ENCODE results near the gene TSC22D1.

Gene TSC22D1

DNA sequence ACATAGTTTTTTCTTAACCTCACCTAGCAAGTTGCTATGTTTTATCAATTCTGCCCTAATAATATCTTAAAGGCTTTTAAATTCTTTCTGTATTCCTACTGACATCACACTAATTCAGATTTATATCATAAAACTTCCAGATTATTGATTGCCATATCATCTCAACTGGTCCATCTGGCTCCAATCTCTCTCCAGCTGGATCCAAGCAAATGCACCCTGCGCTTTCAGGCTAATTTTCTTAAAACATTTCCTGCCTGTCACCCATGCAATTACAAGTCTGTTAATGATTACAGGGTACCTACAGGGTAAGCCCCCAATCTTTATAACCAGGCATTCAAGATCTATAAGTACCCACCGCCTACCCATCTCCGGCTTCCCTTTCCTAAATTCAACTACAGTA is 107.3 kb downstream of the TSC22D1 start:
- H2BK5ac ChIP-seq (ENCODE audit: low read length), result no peak overlapping the region
- H3K9ac ChIP-seq (ENCODE audit: low read length), result no peak overlapping the region
- no peak overlapping the region for H3K4me3 ChIP-seq (ENCODE audit: low read length)
- H3K36me3 ChIP-seq (ENCODE audit: control insufficient read depth, insufficient read depth, low read length), result no peaks in the 10 kb centered on the region
- no peak overlapping the region for H3K56ac ChIP-seq (ENCODE audit: low read length)
- H3K4me1 ChIP-seq (ENCODE audit: control insufficient read depth, low read depth, low read length), result no peaks in the 10 kb centered on the region
- H3K27me3 ChIP-seq (ENCODE audit: insufficient read depth, low read length, poor library complexity), result no peaks in the 10 kb centered on the region
- H3K79me2 ChIP-seq (ENCODE audit: control insufficient read depth, insufficient read depth, low read length), result no peaks in the 10 kb centered on the region
- no peak overlapping the region for H3K18ac ChIP-seq (ENCODE audit: low read length)
- H4K5ac ChIP-seq (ENCODE audit: low read length), result no peak overlapping the region
- no peak overlapping the region for H4K8ac ChIP-seq (ENCODE audit: low read depth, low read length)
- no peak overlapping the region for H3K4me2 ChIP-seq (ENCODE audit: low read length)
- no peak for DNase-seq
- H3K79me1 ChIP-seq (ENCODE audit: low read length), result no peaks in the 10 kb centered on the region
- no peak overlapping the region for H2BK120ac ChIP-seq (ENCODE audit: low read depth, low read length)
- H2AK5ac ChIP-seq (ENCODE audit: low read length), result no peak overlapping the region
- no peak overlapping the region for H2BK15ac ChIP-seq (replicated peaks; ENCODE audit: low read depth)
- WGBS (ENCODE audit: extremely low coverage, insufficient coverage, low lambda C conversion rate), result no CpG with 5 or more reads among the region's 3 CpGs
- H3K27ac ChIP-seq (ENCODE audit: low read depth, low read length), result no peak overlapping the region
- no peak overlapping the region for H3K23ac ChIP-seq (ENCODE audit: low read length)
- H3K4ac ChIP-seq (ENCODE audit: low read depth, low read length), result no peak overlapping the region

DNA sequence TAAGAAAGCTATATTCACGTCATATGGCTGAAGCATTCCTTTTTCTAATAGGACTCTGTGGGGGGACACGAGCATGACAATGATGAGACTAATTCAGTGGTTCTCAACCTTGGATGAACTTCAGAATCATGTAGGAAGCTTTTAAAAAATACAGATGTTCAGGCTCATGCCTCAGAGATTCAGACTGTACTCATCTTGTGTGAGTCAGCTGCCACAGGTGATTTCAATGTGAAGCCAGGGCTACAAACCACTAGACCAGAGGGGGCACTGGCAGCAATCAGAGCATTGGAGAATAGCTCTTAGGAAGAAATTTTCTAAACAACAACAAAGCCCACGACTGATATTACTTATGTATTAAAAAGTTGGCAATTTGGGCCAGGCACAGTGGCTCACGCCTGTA is 110.8 kb downstream of the TSC22D1 start:
- Histone ChIP-seq H3K79me1 (ENCODE audit: low read length) (no peaks in the 10 kb centered on the region), H3K56ac (ENCODE audit: low read length) (no peak overlapping the region), H2AK5ac (ENCODE audit: low read length) (no peak overlapping the region), H4K5ac (ENCODE audit: low read length) (no peak overlapping the region), H3K4me3 (ENCODE audit: low read length) (no peak overlapping the region), H4K8ac (ENCODE audit: low read depth, low read length) (no peak overlapping the region), H2BK5ac (ENCODE audit: low read length) (no peak overlapping the region), H3K18ac (ENCODE audit: low read length) (no peak overlapping the region), H3K4ac (ENCODE audit: low read depth, low read length) (no peak overlapping the region), H2BK120ac (ENCODE audit: low read depth, low read length) (no peak overlapping the region), H3K4me2 (ENCODE audit: low read length) (no peak overlapping the region), H3K36me3 (ENCODE audit: control insufficient read depth, insufficient read depth, low read length) (no peaks in the 10 kb centered on the region), H3K4me1 (ENCODE audit: control insufficient read depth, low read depth, low read length) (no peaks in the 10 kb centered on the region), H3K27me3 (ENCODE audit: insufficient read depth, low read length, poor library complexity) (no peaks in the 10 kb centered on the region), H2BK15ac (replicated peaks; ENCODE audit: low read depth) (no peak overlapping the region), H3K27ac (ENCODE audit: low read depth, low read length) (no peak overlapping the region), H3K9ac (ENCODE audit: low read length) (no peak overlapping the region), H3K79me2 (ENCODE audit: control insufficient read depth, insufficient read depth, low read length) (no peaks in the 10 kb centered on the region), H3K23ac (ENCODE audit: low read length) (no peak overlapping the region)
- DNase-seq, result no peak
- no CpG with 5 or more reads among the region's 4 CpGs for WGBS (ENCODE audit: extremely low coverage, insufficient coverage, low lambda C conversion rate)

DNA sequence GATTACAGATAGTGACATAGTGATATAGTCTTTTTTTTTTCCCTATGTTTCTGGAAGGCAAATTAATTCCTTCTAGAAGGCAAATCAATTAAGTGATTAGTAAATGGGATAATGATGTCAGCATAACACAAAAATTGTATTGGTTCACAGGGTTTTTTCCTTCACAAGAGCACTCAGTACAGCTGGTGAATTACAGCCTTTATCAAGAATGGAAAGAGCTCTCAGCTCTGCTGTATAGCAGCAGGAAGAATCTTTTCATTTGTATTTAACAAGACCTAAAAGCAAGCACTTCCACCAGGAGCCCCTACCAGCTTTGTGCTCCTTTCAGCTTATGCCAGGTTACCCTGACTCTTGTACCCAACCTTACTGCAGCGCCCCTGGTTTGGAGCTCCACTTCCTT is 111.7 kb downstream of the TSC22D1 start:
- Histone ChIP-seq H3K4me1 (ENCODE audit: control insufficient read depth, low read depth, low read length) (no peaks in the 10 kb centered on the region), H3K23ac (ENCODE audit: low read length) (no peak overlapping the region), H3K79me2 (ENCODE audit: control insufficient read depth, insufficient read depth, low read length) (no peaks in the 10 kb centered on the region), H3K27me3 (ENCODE audit: insufficient read depth, low read length, poor library complexity) (no peaks in the 10 kb centered on the region), H3K56ac (ENCODE audit: low read length) (no peak overlapping the region), H3K4me3 (ENCODE audit: low read length) (no peak overlapping the region), H3K27ac (ENCODE audit: low read depth, low read length) (no peak overlapping the region), H2BK120ac (ENCODE audit: low read depth, low read length) (peak overlapping the region; percentile 73), H3K4ac (ENCODE audit: low read depth, low read length) (no peak overlapping the region), H3K36me3 (ENCODE audit: control insufficient read depth, insufficient read depth, low read length) (no peaks in the 10 kb centered on the region), H3K9ac (ENCODE audit: low read length) (no peak overlapping the region), H4K5ac (ENCODE audit: low read length) (no peak overlapping the region), H2AK5ac (ENCODE audit: low read length) (no peak overlapping the region), H3K18ac (ENCODE audit: low read length) (no peak overlapping the region), H3K4me2 (ENCODE audit: low read length) (no peak overlapping the region), H4K8ac (ENCODE audit: low read depth, low read length) (no peak overlapping the region), H2BK15ac (replicated peaks; ENCODE audit: low read depth) (no peak overlapping the region), H2BK5ac (ENCODE audit: low read length) (no peak overlapping the region), H3K79me1 (ENCODE audit: low read length) (no peaks in the 10 kb centered on the region)
- no peak for DNase-seq
- WGBS (ENCODE audit: extremely low coverage, insufficient coverage, low lambda C conversion rate), result no CpG with 5 or more reads among the region's 1 CpG

DNA sequence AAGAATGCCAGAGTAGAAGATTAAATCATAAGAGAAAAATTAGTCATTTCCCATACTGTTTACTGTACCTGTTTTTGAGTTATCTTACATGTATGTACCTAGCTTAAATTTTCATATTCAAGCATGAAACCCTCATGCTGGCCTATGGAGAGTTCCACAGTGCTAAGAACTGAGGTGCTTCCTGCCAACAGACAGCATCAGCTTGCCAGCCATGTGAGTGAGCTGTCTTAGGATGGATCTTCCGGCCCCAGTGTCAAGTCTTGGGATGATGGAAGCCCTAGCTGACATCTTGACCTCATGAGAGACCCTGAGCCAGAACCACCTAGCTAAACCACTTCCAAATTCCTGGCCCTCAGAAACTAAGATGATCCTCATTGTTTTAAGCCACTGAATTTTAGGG is 112.4 kb downstream of the TSC22D1 start:
- no peak overlapping the region for H2BK15ac ChIP-seq (replicated peaks; ENCODE audit: low read depth)

DNA sequence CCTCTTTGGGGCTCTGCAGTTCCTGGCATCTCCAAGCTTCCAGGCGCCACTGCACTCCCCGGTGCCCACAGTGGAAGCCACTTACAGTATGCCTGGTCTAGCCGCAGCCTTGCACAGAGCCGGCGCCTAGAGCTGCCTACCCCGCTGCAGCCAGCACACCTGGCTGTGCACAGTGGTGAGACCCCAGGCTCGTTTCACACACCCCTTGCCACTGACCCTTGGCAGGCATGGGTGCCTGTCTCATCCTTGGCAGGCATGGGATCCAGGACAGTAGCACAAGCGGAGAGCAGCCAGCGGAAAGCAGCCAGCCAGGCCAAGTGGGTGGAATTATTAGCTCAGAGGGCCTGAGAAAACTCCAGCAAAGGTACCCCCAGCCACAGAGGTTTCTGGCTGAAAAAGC is 116.5 kb downstream of the TSC22D1 start:
- Histone ChIP-seq H2BK120ac (ENCODE audit: low read depth, low read length) (no peak overlapping the region), H3K4me3 (ENCODE audit: low read length) (no peak overlapping the region), H3K4ac (ENCODE audit: low read depth, low read length) (no peak overlapping the region), H3K36me3 (ENCODE audit: control insufficient read depth, insufficient read depth, low read length) (no peaks in the 10 kb centered on the region), H3K4me2 (ENCODE audit: low read length) (no peak overlapping the region), H3K4me1 (ENCODE audit: control insufficient read depth, low read depth, low read length) (no peaks in the 10 kb centered on the region), H3K56ac (ENCODE audit: low read length) (no peak overlapping the region), H3K9ac (ENCODE audit: low read length) (no peak overlapping the region), H3K27ac (ENCODE audit: low read depth, low read length) (no peak overlapping the region), H3K18ac (ENCODE audit: low read length) (no peak overlapping the region), H3K27me3 (ENCODE audit: insufficient read depth, low read length, poor library complexity) (no peaks in the 10 kb centered on the region), H3K23ac (ENCODE audit: low read length) (no peak overlapping the region), H2BK15ac (replicated peaks; ENCODE audit: low read depth) (no peak overlapping the region), H2BK5ac (ENCODE audit: low read length) (no peak overlapping the region), H2AK5ac (ENCODE audit: low read length) (no peak overlapping the region), H4K8ac (ENCODE audit: low read depth, low read length) (no peak overlapping the region), H4K5ac (ENCODE audit: low read length) (no peak overlapping the region), H3K79me2 (ENCODE audit: control insufficient read depth, insufficient read depth, low read length) (no peaks in the 10 kb centered on the region), H3K79me1 (ENCODE audit: low read length) (no peaks in the 10 kb centered on the region)
- DNase-seq, result no peak
- no CpG with 5 or more reads among the region's 9 CpGs for WGBS (ENCODE audit: extremely low coverage, insufficient coverage, low lambda C conversion rate)

More for the DNA sequence above, 112.4 kb downstream of the TSC22D1 start:
- Histone ChIP-seq H3K9ac (ENCODE audit: low read length) (no peak overlapping the region), H3K4me2 (ENCODE audit: low read length) (no peak overlapping the region), H4K5ac (ENCODE audit: low read length) (no peak overlapping the region), H3K4me3 (ENCODE audit: low read length) (no peak overlapping the region), H2BK120ac (ENCODE audit: low read depth, low read length) (no peak overlapping the region), H3K79me1 (ENCODE audit: low read length) (no peaks in the 10 kb centered on the region), H3K4ac (ENCODE audit: low read depth, low read length) (no peak overlapping the region), H2AK5ac (ENCODE audit: low read length) (no peak overlapping the region), H3K18ac (ENCODE audit: low read length) (no peak overlapping the region), H3K56ac (ENCODE audit: low read length) (no peak overlapping the region), H2BK5ac (ENCODE audit: low read length) (no peak overlapping the region), H3K79me2 (ENCODE audit: control insufficient read depth, insufficient read depth, low read length) (no peaks in the 10 kb centered on the region), H3K4me1 (ENCODE audit: control insufficient read depth, low read depth, low read length) (no peaks in the 10 kb centered on the region), H3K27ac (ENCODE audit: low read depth, low read length) (no peak overlapping the region), H3K36me3 (ENCODE audit: control insufficient read depth, insufficient read depth, low read length) (no peaks in the 10 kb centered on the region), H4K8ac (ENCODE audit: low read depth, low read length) (no peak overlapping the region), H3K23ac (ENCODE audit: low read length) (no peak overlapping the region), H3K27me3 (ENCODE audit: insufficient read depth, low read length, poor library complexity) (no peaks in the 10 kb centered on the region)
- no CpG with 5 or more reads among the region's 1 CpG for whole genome bisulfite sequencing (ENCODE audit: extremely low coverage, insufficient coverage, low lambda C conversion rate)
- no peak for DNase-seq

DNA sequence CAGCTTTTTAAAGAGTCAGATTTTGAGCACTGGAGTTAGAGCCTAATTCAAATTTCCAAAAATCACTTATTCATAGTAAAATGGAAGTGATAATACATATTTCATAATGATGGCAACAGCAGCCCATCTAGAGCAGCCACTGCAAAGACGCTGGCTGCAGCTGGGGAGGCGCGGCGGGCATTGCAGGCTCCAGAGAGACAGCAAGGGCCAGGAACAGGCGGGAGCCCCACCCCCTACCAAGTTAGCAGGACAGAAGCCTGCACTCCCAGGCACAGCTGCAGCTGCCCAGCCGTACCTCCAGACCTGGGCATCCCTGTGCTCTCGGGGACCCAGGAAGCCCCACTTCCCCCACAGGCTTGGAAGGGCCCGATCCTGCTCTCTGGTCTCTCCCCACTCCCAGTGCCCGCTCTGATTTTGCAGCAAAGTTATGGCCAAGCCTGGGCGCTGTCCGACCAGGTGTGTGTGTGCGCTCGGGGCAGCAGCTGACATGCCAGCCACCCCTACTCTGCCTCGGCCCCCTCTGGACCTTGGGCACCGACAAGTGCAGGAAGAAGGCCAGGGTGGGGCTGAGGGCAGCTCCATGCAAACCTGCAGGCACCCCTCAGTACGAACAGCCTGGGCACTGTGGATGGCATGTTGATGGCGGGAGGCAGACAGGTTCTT is 117.7 kb downstream of the TSC22D1 start:
- H3K4me2 ChIP-seq (ENCODE audit: low read length), result no peak overlapping the region
- no peak overlapping the region for H2AK5ac ChIP-seq (ENCODE audit: low read length)
- no peak overlapping the region for H4K5ac ChIP-seq (ENCODE audit: low read length)
- DNase-seq, result no peak
- no peaks in the 10 kb centered on the region for H3K79me2 ChIP-seq (ENCODE audit: control insufficient read depth, insufficient read depth, low read length)
- H3K4ac ChIP-seq (ENCODE audit: low read depth, low read length), result no peak overlapping the region
- H4K8ac ChIP-seq (ENCODE audit: low read depth, low read length), result no peak overlapping the region
- H3K4me3 ChIP-seq (ENCODE audit: low read length), result no peak overlapping the region
- H3K4me1 ChIP-seq (ENCODE audit: control insufficient read depth, low read depth, low read length), result no peaks in the 10 kb centered on the region
- H2BK120ac ChIP-seq (ENCODE audit: low read depth, low read length), result no peak overlapping the region
- no peaks in the 10 kb centered on the region for H3K79me1 ChIP-seq (ENCODE audit: low read length)
- no peak overlapping the region for H3K56ac ChIP-seq (ENCODE audit: low read length)
- no peaks in the 10 kb centered on the region for H3K27me3 ChIP-seq (ENCODE audit: insufficient read depth, low read length, poor library complexity)
- no peak overlapping the region for H3K9ac ChIP-seq (ENCODE audit: low read length)
- WGBS (ENCODE audit: extremely low coverage, insufficient coverage, low lambda C conversion rate), result no CpG with 5 or more reads among the region's 17 CpGs
- H2BK15ac ChIP-seq (replicated peaks; ENCODE audit: low read depth), result no peak overlapping the region
- no peak overlapping the region for H3K18ac ChIP-seq (ENCODE audit: low read length)
- H3K27ac ChIP-seq (ENCODE audit: low read depth, low read length), result no peak overlapping the region
- no peak overlapping the region for H2BK5ac ChIP-seq (ENCODE audit: low read length)
- no peak overlapping the region for H3K23ac ChIP-seq (ENCODE audit: low read length)
- H3K36me3 ChIP-seq (ENCODE audit: control insufficient read depth, insufficient read depth, low read length), result no peaks in the 10 kb centered on the region

Data from mesendoderm (in vitro differentiated cells).